ENCODE results near the gene ARID5B. TPM values are rescaled to one million over a fixed set of nuclear protein-coding genes. Genes with fewer than 3 reads are reported as not detected.
"Not testable (repeated sequence)": the region's sequence is repeated elsewhere in the genome, so short reads cannot be mapped to it uniquely, and the experiment has no call there.

Gene ARID5B
- total RNA-seq, 4 donors from 2014 or later, result 7.6 to 36.3 (median 21.2) TPM

DNA sequence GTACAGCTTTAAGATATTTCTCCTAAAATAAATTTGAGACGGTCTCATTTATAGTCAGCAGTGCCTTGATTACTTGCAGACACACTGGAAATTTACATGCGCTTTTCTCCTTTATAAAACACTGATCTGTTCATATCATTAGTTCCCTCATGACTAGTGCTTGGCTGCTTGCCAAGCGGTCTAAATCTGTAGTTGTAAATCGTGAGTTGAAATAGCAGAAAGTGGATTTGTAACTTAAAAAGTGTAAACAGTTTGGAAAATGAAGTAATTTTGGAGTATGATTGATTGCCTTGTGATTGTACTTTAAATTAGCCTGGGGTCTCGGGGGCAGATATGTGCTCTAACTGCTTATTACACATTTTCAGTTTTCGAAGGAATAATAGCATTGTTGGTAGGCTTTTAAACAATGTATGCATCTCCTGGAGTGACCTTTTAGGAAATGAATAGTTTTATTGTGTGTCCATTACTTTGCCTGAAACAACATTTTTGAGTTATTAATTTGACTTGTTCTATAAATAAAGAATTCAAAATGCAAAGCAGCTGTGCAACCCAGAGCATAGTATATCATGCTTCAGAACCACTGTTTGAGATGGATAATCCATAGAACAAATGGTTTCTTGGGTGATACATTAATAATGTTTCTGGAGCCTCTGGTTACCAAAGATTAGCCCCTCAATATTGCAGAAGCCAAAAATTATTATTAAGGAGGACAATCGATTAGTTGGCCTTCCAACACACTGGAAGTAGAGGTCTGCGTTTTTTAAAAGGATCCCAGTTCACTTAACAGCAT lies 73.3 kb downstream of the ARID5B start:
- Histone ChIP-seq H3K27me3 (no peaks in the 10 kb centered on the region), H3K27ac (no peak overlapping the region), H3K4me3 (replicated peaks in 1 of 3) (no peak overlapping the region), H3K36me3 (no peaks in the 10 kb centered on the region), H3K4me1 (peaks cover 0 to 5% of the 10 kb centered on the region in 2 donors), H3K9me3 (no peaks in the 10 kb centered on the region)
- TF ChIP-seq, protein P1, sequence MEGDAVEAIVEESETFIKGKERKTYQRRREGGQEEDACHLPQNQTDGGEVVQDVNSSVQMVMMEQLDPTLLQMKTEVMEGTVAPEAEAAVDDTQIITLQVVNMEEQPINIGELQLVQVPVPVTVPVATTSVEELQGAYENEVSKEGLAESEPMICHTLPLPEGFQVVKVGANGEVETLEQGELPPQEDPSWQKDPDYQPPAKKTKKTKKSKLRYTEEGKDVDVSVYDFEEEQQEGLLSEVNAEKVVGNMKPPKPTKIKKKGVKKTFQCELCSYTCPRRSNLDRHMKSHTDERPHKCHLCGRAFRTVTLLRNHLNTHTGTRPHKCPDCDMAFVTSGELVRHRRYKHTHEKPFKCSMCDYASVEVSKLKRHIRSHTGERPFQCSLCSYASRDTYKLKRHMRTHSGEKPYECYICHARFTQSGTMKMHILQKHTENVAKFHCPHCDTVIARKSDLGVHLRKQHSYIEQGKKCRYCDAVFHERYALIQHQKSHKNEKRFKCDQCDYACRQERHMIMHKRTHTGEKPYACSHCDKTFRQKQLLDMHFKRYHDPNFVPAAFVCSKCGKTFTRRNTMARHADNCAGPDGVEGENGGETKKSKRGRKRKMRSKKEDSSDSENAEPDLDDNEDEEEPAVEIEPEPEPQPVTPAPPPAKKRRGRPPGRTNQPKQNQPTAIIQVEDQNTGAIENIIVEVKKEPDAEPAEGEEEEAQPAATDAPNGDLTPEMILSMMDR (IDR thresholded peaks at IDR 0.05), result no peak
- TF ChIP-seq POLR2A (IDR thresholded peaks at IDR 0.05), result no peak
- peak in 1 of 2 donors; percentile 25 for DNase-seq
- WGBS, 2 donors, result 67 to 69% methylated on average over 8 of the region's 8 CpGs
- intact Hi-C loops (cut with DNase I), result no loop called here

DNA sequence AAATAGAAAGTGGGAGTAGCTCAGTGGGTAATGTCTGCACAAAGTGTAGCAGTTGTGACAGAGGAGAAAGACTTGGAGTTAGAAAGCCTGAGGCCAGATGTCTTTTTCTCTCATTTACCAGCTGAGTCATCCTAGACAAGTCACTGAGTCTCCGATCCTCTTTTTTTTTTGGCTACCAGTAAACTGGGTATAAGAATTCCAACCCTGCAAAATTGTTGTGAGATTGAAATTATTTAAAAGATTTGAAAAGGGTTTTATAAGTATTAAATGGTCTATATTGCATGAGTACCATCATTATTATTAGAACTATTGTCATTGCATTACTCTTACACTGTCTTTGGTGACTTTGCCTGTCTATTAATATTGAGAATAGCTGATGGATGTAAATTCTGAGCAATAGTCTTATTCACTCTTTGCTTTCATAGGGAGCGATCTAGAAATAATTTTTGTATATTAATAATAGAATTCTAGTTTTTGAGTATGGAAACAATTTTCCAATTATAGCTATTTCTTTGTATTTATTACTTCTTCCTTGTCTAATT lies 74.0 kb downstream of the ARID5B start:
- H3K27ac ChIP-seq, result no peak overlapping the region
- H3K27me3 ChIP-seq, result no peaks in the 10 kb centered on the region
- H3K4me1 ChIP-seq, result peaks cover 0 to 5% of the 10 kb centered on the region in 2 donors
- TF ChIP-seq POLR2A (IDR thresholded peaks at IDR 0.05), result no peak
- TF ChIP-seq, protein P1 (IDR thresholded peaks at IDR 0.05), result no peak
- no peaks in the 10 kb centered on the region for H3K36me3 ChIP-seq
- DNase-seq, result no peak
- H3K4me3 ChIP-seq (replicated peaks in 1 of 3), result no peak overlapping the region
- no peaks in the 10 kb centered on the region for H3K9me3 ChIP-seq
- WGBS, 2 donors, result 87% methylated on average over 2 of the region's 2 CpGs
- intact Hi-C loops (cut with DNase I), result no loop called here

DNA sequence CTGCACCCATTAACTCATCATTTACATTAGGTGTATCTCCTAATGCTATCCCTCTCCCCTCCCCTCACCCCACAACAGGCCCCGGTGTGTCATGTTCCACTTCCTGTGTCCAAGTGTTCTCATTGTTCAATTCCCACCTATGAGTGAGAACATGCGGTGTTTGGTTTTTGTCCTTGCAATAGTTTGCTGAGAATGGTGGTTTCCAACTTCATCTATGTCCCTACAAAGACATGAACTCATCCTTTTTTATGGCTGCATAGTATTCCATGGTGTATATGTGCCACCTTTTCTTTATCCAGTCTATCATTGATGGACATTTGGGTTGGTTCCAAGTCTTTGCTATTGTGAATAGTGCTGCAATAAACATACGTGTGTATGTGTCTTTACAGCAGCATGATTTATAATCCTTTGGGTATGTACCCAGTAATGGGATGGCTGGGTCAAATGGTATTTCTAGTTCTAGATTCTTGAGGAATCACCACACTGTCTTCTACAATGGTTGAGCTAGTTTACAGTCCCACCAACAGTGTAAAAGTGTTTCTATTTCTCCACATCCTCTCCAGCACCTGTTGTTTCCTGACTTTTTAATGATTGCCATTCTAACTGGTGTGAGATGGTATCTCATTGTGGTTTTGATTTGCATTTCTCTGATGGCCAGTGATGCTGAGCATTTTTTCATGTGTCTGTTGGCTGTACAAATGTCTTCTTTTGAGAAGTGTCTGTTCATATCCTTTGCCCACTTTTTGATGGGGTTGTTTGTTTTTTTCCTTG lies 75.6 kb downstream of the ARID5B start:
- H3K4me1 ChIP-seq; H3K9me3 ChIP-seq; H3K4me3 ChIP-seq (replicated peaks in 1 of 3); H3K27ac ChIP-seq; H3K27me3 ChIP-seq; intact Hi-C loops (cut with DNase I); H3K36me3 ChIP-seq; DNase-seq: not testable (repeated sequence)
- 96% methylated on average over 3 of the region's 3 CpGs for WGBS, 2 donors

DNA sequence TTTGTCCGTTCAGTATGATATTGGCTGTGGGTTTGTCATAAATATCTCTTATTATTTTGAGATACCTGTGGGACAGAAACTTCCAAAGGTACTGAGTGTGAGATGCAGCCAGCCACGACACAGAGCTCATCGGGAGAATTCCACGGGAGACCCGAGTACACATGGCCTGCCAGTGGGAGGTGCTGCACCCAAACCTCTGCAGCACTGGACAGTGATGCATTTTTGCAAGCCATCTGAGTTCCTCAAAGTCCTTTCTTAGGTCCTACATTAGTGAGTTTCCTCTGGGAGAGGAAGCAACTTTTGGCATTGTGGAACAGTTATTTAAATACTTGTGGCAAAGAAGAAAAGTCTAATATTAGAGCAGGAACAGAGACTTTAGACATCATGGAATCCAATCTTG lies 77.5 kb downstream of the ARID5B start:
- Histone ChIP-seq H3K9me3 (no peaks in the 10 kb centered on the region), H3K4me3 (replicated peaks in 1 of 3) (no peak overlapping the region), H3K27ac (no peak overlapping the region), H3K36me3 (no peaks in the 10 kb centered on the region), H3K27me3 (no peaks in the 10 kb centered on the region), H3K4me1 (peaks cover 0 to 3% of the 10 kb centered on the region in 2 donors)
- intact Hi-C loops (cut with DNase I), result no loop called here
- WGBS, 2 donors, result 90 to 92% methylated on average over 5 of the region's 5 CpGs
- TF ChIP-seq, protein P1 (IDR thresholded peaks at IDR 0.05), result no peak
- TF ChIP-seq POLR2A (IDR thresholded peaks at IDR 0.05), result no peak
- DNase-seq, result no peak

DNA sequence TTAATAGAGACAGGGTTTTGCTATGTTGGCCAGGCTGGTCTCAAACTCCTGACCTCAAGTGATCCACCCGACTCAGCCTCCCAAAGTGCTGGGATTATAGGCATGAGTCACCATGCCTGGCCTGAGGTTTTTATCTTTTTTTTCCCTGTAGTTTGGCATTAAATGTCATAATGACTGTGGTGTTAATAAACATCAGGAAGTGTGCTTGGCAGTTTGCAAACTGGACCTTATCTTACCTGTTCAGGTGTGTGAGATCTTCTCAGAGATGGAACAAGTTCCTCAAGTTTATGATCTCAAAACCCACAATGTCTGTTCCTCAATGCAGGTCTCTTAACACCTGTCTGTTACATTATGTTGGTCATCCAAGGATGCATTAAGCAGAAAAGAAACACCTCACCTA lies 80.0 kb downstream of the ARID5B start:
- no peak for DNase-seq
- no peaks in the 10 kb centered on the region for H3K4me1 ChIP-seq
- no peak overlapping the region for H3K27ac ChIP-seq
- WGBS, 2 donors, result 70 to 93% methylated on average over 1 of the region's 1 CpG
- TF ChIP-seq POLR2A (IDR thresholded peaks at IDR 0.05), result no peak
- TF ChIP-seq, protein P1 (IDR thresholded peaks at IDR 0.05), result no peak
- H3K36me3 ChIP-seq, result no peaks in the 10 kb centered on the region
- intact Hi-C loops (cut with DNase I), result no loop called here
- H3K4me3 ChIP-seq (replicated peaks in 1 of 3), result no peak overlapping the region
- H3K9me3 ChIP-seq, result no peaks in the 10 kb centered on the region
- no peaks in the 10 kb centered on the region for H3K27me3 ChIP-seq
